ENCODE data around the gene C17orf100.

DNA sequence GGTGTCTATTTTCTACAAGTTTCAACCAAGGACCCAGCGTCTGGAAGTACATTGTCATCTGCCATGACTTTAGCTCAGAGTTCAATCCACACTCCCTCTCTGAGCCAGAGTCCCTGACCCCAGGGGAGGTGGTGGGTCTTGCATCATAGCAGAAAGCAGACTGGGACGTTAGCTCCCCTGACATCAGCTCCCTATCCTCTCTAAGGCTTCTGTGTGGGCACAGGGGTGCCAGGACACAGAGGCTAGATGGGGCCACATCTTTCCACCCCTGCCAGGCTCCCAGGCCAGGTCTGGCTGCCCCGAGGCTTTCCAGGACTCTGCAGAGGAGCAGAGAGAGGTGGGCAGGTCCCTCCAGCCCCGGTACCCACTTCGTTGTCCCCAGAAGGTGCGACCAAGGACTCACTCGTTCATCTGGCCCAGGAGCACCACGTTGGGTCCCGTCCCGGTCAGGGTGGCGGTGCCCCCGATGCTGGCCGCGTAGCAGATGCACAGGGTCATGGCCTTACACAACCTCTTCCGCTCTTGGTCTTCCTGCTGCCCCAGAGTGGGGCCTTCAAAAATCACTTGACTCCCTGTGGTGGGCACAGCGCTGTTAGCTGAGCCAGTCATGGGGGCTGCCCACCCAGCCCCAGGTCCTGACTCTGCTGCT, 51.1 kb downstream of the C17orf100 start:
- TF ChIP-seq POLR2A (IDR thresholded peaks at IDR 0.05; ENCODE audit: low read length) (no peak), GATA1 (IDR thresholded peaks at IDR 0.05; ENCODE audit: low read depth, low read length) (no peak)
